WTC11 (cell line): ENCODE data around the gene AGAP1. TPM values are rescaled to one million over a fixed set of nuclear protein-coding genes. Genes with fewer than 3 reads are reported as not detected.

Experiments
- ATAC-seq: fragments of 200-7000 bp; cut with Tn5 transposase; 2 replicates; pipeline ENCODE4 v1.10.0; 2021; ENCODE audit warnings: mild to moderate bottlenecking, moderate library complexity
- CTCF ChIA-PET: fragments of 300-600 bp; sonication (Branson Sonifier 250); formaldehyde crosslinking; loops from one replicate; lab custom pipeline; 2021; ENCODE audit warnings: antibody characterized with exemption; lab: Charles Lee
- POLR2A ChIA-PET: fragments of 350-600 bp; sonication (Branson Sonifier 250); formaldehyde crosslinking; loops from one replicate; lab custom pipeline; 2021; ENCODE audit warnings: antibody characterized with exemption; lab: Charles Lee
- DNase-seq: peaks from one replicate; pipeline ENCODE4 v3.0.0; 2021; ENCODE audit warnings: low spot score
- H3K27ac Mint-ChIP-seq: 2 replicates; pipeline ENCODE4 v1.8.0; 2021; ENCODE audit warnings: mixed read lengths
- H3K27me3 Mint-ChIP-seq: 2 replicates; pipeline ENCODE4 v1.8.0; 2021; ENCODE audit warnings: low read depth, mild to moderate bottlenecking, moderate library complexity, mixed read lengths
- H3K36me3 Mint-ChIP-seq: 2 replicates; pipeline ENCODE4 v1.8.0; 2021; ENCODE audit warnings: mixed read lengths
- H3K4me1 Mint-ChIP-seq: 2 replicates; pipeline ENCODE4 v1.8.0; 2022; ENCODE audit warnings: mixed read lengths
- H3K4me3 Mint-ChIP-seq: 2 replicates; pipeline ENCODE4 v1.8.0; 2021; ENCODE audit warnings: mild to moderate bottlenecking, moderate library complexity, mixed read lengths
- H3K9me3 Mint-ChIP-seq: 2 replicates; pipeline ENCODE4 v1.8.0; 2021; ENCODE audit warnings: mixed read lengths
- ATF3 ChIP-seq: sonication (generic); formaldehyde crosslinking; conservative IDR thresholded peaks from 2 replicates; pipeline ENCODE4 v1.8.1; 2022; ENCODE audit warnings: mild to moderate bottlenecking, missing genetic modification reagents
- CBFB ChIP-seq: sonication (generic); formaldehyde crosslinking; IDR thresholded peaks from 2 replicates; pipeline ENCODE4 v1.8.1; 2022; ENCODE audit warnings: mild to moderate bottlenecking, low read depth, missing genetic modification reagents
- CREM ChIP-seq: sonication (generic); formaldehyde crosslinking; IDR thresholded peaks from 2 replicates; pipeline ENCODE4 v1.8.1; 2022; ENCODE audit warnings: mild to moderate bottlenecking, missing genetic modification reagents, moderate library complexity
- E2F4 ChIP-seq: sonication (generic); formaldehyde crosslinking; IDR thresholded peaks from 2 replicates; pipeline ENCODE4 v1.8.1; 2022; ENCODE audit warnings: low read depth, mild to moderate bottlenecking, moderate library complexity, missing genetic modification reagents, borderline replicate concordance
- FOXJ3 ChIP-seq: sonication (generic); formaldehyde crosslinking; IDR thresholded peaks from 2 replicates; pipeline ENCODE4 v1.9.0; 2021; ENCODE audit warnings: missing genetic modification reagents, mild to moderate bottlenecking, borderline replicate concordance
- GTF2I ChIP-seq: fragments of 250-450 bp; sonication (Bioruptor Pico); conservative IDR thresholded peaks from 2 replicates; pipeline ENCODE4 v1.4.0; 2021; ENCODE audit warnings: mild to moderate bottlenecking
- HMGA2 ChIP-seq: fragments of 250-450 bp; sonication (Bioruptor Pico); IDR thresholded peaks from 2 replicates; pipeline ENCODE4 v1.4.0; 2021; ENCODE audit warnings: mild to moderate bottlenecking, moderate library complexity
- SMAD3 ChIP-seq: sonication (generic); formaldehyde crosslinking; IDR thresholded peaks from 2 replicates; pipeline ENCODE4 v1.8.0; 2022; ENCODE audit warnings: missing genetic modification reagents, mild to moderate bottlenecking, borderline replicate concordance
- SOX15 ChIP-seq: fragments of 250-450 bp; sonication (Bioruptor Pico); IDR thresholded peaks from 2 replicates; pipeline ENCODE4 v1.9.0; 2021; ENCODE audit warnings: mild to moderate bottlenecking
- ZBTB21 ChIP-seq: sonication (generic); formaldehyde crosslinking; IDR thresholded peaks from 2 replicates; pipeline ENCODE4 v1.8.1; 2023; ENCODE audit warnings: mild to moderate bottlenecking, missing genetic modification reagents, borderline replicate concordance
- ZNF219 ChIP-seq: sonication (generic); formaldehyde crosslinking; IDR thresholded peaks from 2 replicates; pipeline ENCODE4 v1.8.0; 2023; ENCODE audit warnings: missing genetic modification reagents, mild to moderate bottlenecking, borderline replicate concordance
- ZNF416 ChIP-seq: fragments of 250-450 bp; sonication (Bioruptor Pico); IDR thresholded peaks from 2 replicates; pipeline ENCODE4 v1.9.0; 2021; ENCODE audit warnings: mild to moderate bottlenecking, inconsistent platforms
- ZNF425 ChIP-seq: fragments of 250-450 bp; sonication (Bioruptor Pico); conservative IDR thresholded peaks from 2 replicates; pipeline ENCODE4 v1.9.0; 2021; ENCODE audit warnings: mild to moderate bottlenecking
- total RNA-seq: library from RNA; stranded (reverse); gene quantifications from 3 replicates; pipeline ENCODE4 v1.2.3, GENCODE V29; 2021
- TF ChIP-seq, protein P1 (sequence below): sonication (generic); formaldehyde crosslinking; conservative IDR thresholded peaks from 2 replicates; pipeline ENCODE4 v1.8.1; 2023; ENCODE audit warnings: mild to moderate bottlenecking, low read depth, missing genetic modification reagents, moderate library complexity
- TF ChIP-seq, protein P2 (sequence below): fragments of 200-600 bp; IDR thresholded peaks from 2 replicates; pipeline ENCODE4 v1.8.0; 2022; ENCODE audit warnings: antibody characterized with exemption
- TF ChIP-seq, protein P3 (sequence below): sonication (generic); formaldehyde crosslinking; IDR thresholded peaks from 2 replicates; pipeline ENCODE4 v1.8.1; 2023; ENCODE audit warnings: mild to moderate bottlenecking, missing genetic modification reagents
- TF ChIP-seq, protein P4 (sequence below): fragments of 250-450 bp; sonication (Bioruptor Pico); IDR thresholded peaks from 2 replicates; pipeline ENCODE4 v1.9.0; 2021; ENCODE audit warnings: moderate library complexity, mild to moderate bottlenecking, inconsistent platforms, borderline replicate concordance

The AGAP1 gene
- total RNA-seq, 1 experiment from 2014 or later, result 49.3 TPM

DNA sequence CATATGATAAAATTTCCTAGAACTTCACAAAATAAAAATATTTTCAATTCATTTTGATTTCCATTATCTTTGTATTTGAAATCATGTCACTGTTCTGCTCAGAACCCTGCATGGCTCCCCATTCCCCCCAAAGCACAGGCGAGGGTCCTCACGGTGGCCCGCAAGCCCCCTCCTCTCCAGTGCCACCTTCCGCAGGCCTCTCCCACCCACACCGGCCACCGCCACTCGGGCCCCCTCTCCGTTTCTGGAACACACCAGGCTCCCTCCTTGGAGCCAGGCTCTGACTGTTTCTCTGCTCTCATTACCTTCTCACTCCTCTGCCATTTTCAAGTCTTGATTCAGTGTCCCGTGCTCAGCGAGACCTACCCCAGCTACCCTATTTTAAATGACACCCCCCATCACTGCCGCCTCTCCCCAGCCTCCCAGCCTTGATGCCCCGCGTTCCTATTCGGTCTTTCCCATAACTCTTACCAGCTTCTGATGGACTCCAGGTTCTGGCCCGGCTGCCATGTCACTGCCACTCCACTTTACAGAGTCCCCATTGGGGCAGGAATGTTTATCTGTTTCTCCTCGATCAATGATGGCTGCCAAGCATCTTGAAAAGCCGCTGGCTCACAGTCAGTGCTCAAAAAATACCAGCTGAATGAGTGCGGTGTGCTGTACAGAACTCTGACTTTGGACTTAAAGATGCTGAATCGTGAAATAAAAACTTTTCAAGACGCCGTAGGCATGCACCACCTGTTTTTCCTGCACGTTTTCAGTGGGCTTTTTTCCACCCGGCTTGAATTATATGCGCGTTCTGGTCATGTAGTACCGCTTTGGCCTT lies 473.3 kb downstream of the AGAP1 start (continued):
- TF ChIP-seq, protein P1, sequence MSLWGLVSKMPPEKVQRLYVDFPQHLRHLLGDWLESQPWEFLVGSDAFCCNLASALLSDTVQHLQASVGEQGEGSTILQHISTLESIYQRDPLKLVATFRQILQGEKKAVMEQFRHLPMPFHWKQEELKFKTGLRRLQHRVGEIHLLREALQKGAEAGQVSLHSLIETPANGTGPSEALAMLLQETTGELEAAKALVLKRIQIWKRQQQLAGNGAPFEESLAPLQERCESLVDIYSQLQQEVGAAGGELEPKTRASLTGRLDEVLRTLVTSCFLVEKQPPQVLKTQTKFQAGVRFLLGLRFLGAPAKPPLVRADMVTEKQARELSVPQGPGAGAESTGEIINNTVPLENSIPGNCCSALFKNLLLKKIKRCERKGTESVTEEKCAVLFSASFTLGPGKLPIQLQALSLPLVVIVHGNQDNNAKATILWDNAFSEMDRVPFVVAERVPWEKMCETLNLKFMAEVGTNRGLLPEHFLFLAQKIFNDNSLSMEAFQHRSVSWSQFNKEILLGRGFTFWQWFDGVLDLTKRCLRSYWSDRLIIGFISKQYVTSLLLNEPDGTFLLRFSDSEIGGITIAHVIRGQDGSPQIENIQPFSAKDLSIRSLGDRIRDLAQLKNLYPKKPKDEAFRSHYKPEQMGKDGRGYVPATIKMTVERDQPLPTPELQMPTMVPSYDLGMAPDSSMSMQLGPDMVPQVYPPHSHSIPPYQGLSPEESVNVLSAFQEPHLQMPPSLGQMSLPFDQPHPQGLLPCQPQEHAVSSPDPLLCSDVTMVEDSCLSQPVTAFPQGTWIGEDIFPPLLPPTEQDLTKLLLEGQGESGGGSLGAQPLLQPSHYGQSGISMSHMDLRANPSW (CRISPR knock-in tag), result no peak
- TF ChIP-seq ZBTB21 (CRISPR knock-in tag), result no peak
- no peak for TF ChIP-seq HMGA2 (CRISPR knock-in tag)
- TF ChIP-seq, protein P2, sequence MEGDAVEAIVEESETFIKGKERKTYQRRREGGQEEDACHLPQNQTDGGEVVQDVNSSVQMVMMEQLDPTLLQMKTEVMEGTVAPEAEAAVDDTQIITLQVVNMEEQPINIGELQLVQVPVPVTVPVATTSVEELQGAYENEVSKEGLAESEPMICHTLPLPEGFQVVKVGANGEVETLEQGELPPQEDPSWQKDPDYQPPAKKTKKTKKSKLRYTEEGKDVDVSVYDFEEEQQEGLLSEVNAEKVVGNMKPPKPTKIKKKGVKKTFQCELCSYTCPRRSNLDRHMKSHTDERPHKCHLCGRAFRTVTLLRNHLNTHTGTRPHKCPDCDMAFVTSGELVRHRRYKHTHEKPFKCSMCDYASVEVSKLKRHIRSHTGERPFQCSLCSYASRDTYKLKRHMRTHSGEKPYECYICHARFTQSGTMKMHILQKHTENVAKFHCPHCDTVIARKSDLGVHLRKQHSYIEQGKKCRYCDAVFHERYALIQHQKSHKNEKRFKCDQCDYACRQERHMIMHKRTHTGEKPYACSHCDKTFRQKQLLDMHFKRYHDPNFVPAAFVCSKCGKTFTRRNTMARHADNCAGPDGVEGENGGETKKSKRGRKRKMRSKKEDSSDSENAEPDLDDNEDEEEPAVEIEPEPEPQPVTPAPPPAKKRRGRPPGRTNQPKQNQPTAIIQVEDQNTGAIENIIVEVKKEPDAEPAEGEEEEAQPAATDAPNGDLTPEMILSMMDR, result no peak
- TF ChIP-seq ZNF425 (CRISPR knock-in tag), result no peak
- TF ChIP-seq CREM, result no peak
- TF ChIP-seq, protein P3, sequence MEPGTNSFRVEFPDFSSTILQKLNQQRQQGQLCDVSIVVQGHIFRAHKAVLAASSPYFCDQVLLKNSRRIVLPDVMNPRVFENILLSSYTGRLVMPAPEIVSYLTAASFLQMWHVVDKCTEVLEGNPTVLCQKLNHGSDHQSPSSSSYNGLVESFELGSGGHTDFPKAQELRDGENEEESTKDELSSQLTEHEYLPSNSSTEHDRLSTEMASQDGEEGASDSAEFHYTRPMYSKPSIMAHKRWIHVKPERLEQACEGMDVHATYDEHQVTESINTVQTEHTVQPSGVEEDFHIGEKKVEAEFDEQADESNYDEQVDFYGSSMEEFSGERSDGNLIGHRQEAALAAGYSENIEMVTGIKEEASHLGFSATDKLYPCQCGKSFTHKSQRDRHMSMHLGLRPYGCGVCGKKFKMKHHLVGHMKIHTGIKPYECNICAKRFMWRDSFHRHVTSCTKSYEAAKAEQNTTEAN, result no peak
- TF ChIP-seq SOX15 (CRISPR knock-in tag), result no peak
- no peak for TF ChIP-seq ZNF416 (CRISPR knock-in tag)
- no peak for TF ChIP-seq ZNF219 (CRISPR knock-in tag)

- H3K27me3 Mint-ChIP-seq, result no peaks in the 10 kb centered on the region
- H3K36me3 Mint-ChIP-seq, result peaks cover 11% of the 10 kb centered on the region
- no peak for DNase-seq
- H3K9me3 Mint-ChIP-seq, result no peaks in the 10 kb centered on the region
- peaks cover 12% of the 10 kb centered on the region for H3K4me1 Mint-ChIP-seq
- no peak for ATAC-seq
- H3K27ac Mint-ChIP-seq, result no peak overlapping the region
- TF ChIP-seq CBFB, result no peak
- TF ChIP-seq FOXJ3 (CRISPR knock-in tag), result no peak
- ChIA-PET POLR2A (no interaction called here), CTCF (no interaction called here)
- H3K4me3 Mint-ChIP-seq, result no peak overlapping the region
These were observed 474.3 kb downstream of the AGAP1 start for GRCh38 chr2:235968155-235968554.

DNA sequence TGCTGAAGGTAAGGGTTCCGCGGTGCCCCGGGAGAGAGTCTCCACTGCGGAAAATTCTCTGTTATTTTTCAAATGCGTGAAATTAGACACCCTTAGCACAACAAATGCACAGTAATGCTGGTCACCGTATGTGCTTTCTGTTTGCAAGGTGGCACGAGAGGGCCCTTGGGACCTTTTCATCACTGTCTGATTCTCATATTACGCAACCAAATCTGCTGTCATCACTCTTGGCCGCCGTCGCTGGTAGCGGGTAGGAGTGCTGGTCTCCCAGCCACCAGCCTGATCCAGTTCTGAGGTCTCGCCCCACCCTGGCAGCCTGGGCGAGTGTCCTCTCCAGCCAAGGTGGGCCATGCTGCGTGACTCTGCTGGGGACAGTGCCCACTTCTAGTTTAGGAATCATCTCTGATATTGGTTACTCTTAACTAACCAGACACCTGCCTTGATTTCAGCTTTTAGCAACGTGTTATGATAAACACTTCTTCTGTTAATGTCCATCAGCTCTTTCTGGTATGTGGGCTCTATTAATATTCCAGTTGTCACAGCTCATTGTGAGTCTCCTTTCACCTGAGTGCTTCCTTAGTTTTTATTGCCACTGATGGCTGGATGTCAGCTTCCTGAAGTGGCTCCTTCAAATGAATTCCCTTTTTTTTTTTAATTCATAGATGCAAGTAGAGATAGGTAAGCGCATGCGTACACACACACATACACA lies 474.9 kb downstream of the AGAP1 start:
- CTCF ChIA-PET, result interaction anchor here (0.8 kb wide), 1 partner anchor 32 kb away, joined by 3 read pairs; no protein-coding TSS in a partner anchor
- POLR2A ChIA-PET, result no interaction called here
- no peak overlapping the region for H3K4me3 Mint-ChIP-seq
- no peak for DNase-seq
- H3K27ac Mint-ChIP-seq, result no peak overlapping the region
- no peak for ATAC-seq
- H3K36me3 Mint-ChIP-seq, result peaks cover 13% of the 10 kb centered on the region
- H3K9me3 Mint-ChIP-seq, result no peaks in the 10 kb centered on the region
- no peaks in the 10 kb centered on the region for H3K27me3 Mint-ChIP-seq
- H3K4me1 Mint-ChIP-seq, result peaks cover 12% of the 10 kb centered on the region
- TF ChIP-seq, protein P4, sequence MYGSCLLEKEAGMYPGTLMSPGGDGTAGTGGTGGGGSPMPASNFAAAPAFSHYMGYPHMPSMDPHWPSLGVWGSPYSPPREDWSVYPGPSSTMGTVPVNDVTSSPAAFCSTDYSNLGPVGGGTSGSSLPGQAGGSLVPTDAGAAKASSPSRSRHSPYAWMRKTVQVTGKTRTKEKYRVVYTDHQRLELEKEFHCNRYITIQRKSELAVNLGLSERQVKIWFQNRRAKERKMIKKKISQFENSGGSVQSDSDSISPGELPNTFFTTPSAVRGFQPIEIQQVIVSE (CRISPR knock-in tag), result no peak
- no peak for TF ChIP-seq SMAD3
- TF ChIP-seq ATF3 (CRISPR knock-in tag), result no peak
- no peak for TF ChIP-seq GTF2I (CRISPR knock-in tag)
- TF ChIP-seq, protein P1 (CRISPR knock-in tag), result no peak
- no peak for TF ChIP-seq E2F4 (CRISPR knock-in tag)
